Stimulated activated CD4-positive, alpha-beta T cell treated with anti-CD3 and anti-CD28 coated beads, TNF-alpha, amount 100 ng/mL, for 4 hours (primary cell): ENCODE data around the gene TRIO.

Experiments
- DNase-seq, 3 experiments: peaks; one replicate each; pipeline ENCODE4 v3.0.0-alpha.2; 2020; ENCODE audit warnings: low read depth in 3 of 3

The TRIO gene

GRCh38 chr5:14225173-14225834 is 82.2 kb downstream of the TRIO start:
- DNase-seq = no peak

GRCh38 chr5:14226149-14226548 is 83.0 kb downstream of the TRIO start:
- DNase-seq = no peak

- no peak for DNase-seq
These were observed 83.4 kb downstream of the TRIO start for GRCh38 chr5:14226554-14226953.

- no peak for DNase-seq
These were observed 83.8 kb downstream of the TRIO start for GRCh38 chr5:14226992-14227391.

GRCh38 chr5:14227513-14227912 is 84.4 kb downstream of the TRIO start:
- DNase-seq = no peak

- DNase-seq = no peak
These were observed 85.1 kb downstream of the TRIO start for GRCh38 chr5:14228219-14228618.

- no peak for DNase-seq
These were observed 86.0 kb downstream of the TRIO start for GRCh38 chr5:14229181-14229580.

- no peak for DNase-seq
These were observed 86.6 kb downstream of the TRIO start for GRCh38 chr5:14229734-14230133.

GRCh38 chr5:14231156-14231555 is 88.0 kb downstream of the TRIO start:
- DNase-seq = no peak

- DNase-seq = no peak
These were observed 88.7 kb downstream of the TRIO start for GRCh38 chr5:14231890-14232289.

GRCh38 chr5:14234204-14234603 is 91.1 kb downstream of the TRIO start:
- no peak for DNase-seq

- no peak for DNase-seq
These were observed 92.7 kb downstream of the TRIO start for GRCh38 chr5:14235872-14236271.

- DNase-seq = no peak
These were observed 93.6 kb downstream of the TRIO start for GRCh38 chr5:14236757-14237156.

- no peak for DNase-seq
These were observed 94.4 kb downstream of the TRIO start for GRCh38 chr5:14237317-14238086.

GRCh38 chr5:14238272-14238671 is 95.1 kb downstream of the TRIO start:
- DNase-seq = no peak

GRCh38 chr5:14239404-14239803 is 96.3 kb downstream of the TRIO start:
- DNase-seq = no peak

- DNase-seq = no peak
These were observed 96.8 kb downstream of the TRIO start for GRCh38 chr5:14239951-14240350.

GRCh38 chr5:14240359-14240758 is 97.2 kb downstream of the TRIO start:
- DNase-seq = no peak

GRCh38 chr5:14241141-14241540 is 98.0 kb downstream of the TRIO start:
- DNase-seq = no peak

GRCh38 chr5:14242447-14242846 is 99.3 kb downstream of the TRIO start:
- no peak for DNase-seq

- no peak for DNase-seq
These were observed 99.8 kb downstream of the TRIO start for GRCh38 chr5:14242871-14243383.

- DNase-seq = no peak
These were observed 100.6 kb downstream of the TRIO start for GRCh38 chr5:14243766-14244165.

- no peak for DNase-seq
These were observed 101.6 kb downstream of the TRIO start for GRCh38 chr5:14244721-14245120.
